Trophoblast cell (in vitro differentiated cells and primary cell): Measurements from ENCODE around the gene TOR1B.

Source experiments
- DNase-seq, 2 donors: peaks; one replicate each; pipeline ENCODE4 v3.0.0-alpha.2; 2016
- H2AFZ ChIP-seq: 2 replicates; pipeline ENCODE4 v1.6.1; 2013; ENCODE audit warnings: low read length, moderate library complexity, mild to moderate bottlenecking; ENCODE audit not compliant: insufficient read depth, poor library complexity
- H2AK5ac ChIP-seq: 2 replicates; pipeline ENCODE4 v1.6.1; 2013; ENCODE audit warnings: mild to moderate bottlenecking, low read length
- H2BK120ac ChIP-seq: 2 replicates; pipeline ENCODE4 v1.6.1; 2013; ENCODE audit warnings: low read length, mild to moderate bottlenecking, moderate library complexity; ENCODE audit not compliant: insufficient read depth, poor library complexity
- H2BK12ac ChIP-seq: 2 replicates; pipeline ENCODE4 v1.6.1; 2013; ENCODE audit warnings: mild to moderate bottlenecking, low read length, moderate library complexity
- H2BK5ac ChIP-seq: 2 replicates; pipeline ENCODE4 v1.6.1; 2013; ENCODE audit warnings: low read length, low read depth, moderate library complexity, mild to moderate bottlenecking; ENCODE audit not compliant: poor library complexity
- H3K14ac ChIP-seq: 2 replicates; pipeline ENCODE4 v1.6.1; 2013; ENCODE audit warnings: mild to moderate bottlenecking, low read length
- H3K18ac ChIP-seq: 2 replicates; pipeline ENCODE4 v1.6.1; 2013; ENCODE audit warnings: mild to moderate bottlenecking, low read length
- H3K23ac ChIP-seq: 2 replicates; pipeline ENCODE4 v1.6.1; 2013; ENCODE audit warnings: low read length
- H3K27ac ChIP-seq: 2 replicates; pipeline ENCODE4 v1.5.1; 2013; ENCODE audit warnings: low read depth, mild to moderate bottlenecking, inconsistent platforms, low read length, moderate library complexity
- H3K27me3 ChIP-seq: 2 replicates; pipeline ENCODE4 v1.6.1; 2013; ENCODE audit warnings: inconsistent platforms, mild to moderate bottlenecking, low read length, moderate library complexity; ENCODE audit not compliant: insufficient read depth
- H3K36me3 ChIP-seq, 2 experiments: 1 replicate in 1 of 2; 2 replicates in 1 of 2; pipeline ENCODE4 v1.6.1; 2013; ENCODE audit warnings: low read length in 2 of 2, mild to moderate bottlenecking in 2 of 2, moderate library complexity in 1 of 2; ENCODE audit not compliant: insufficient read depth in 2 of 2, control insufficient read depth in 1 of 2
- H3K4ac ChIP-seq: 2 replicates; pipeline ENCODE4 v1.6.1; 2013; ENCODE audit warnings: low read depth, mild to moderate bottlenecking, low read length, moderate library complexity
- H3K4me1 ChIP-seq, 2 experiments: 1 replicate in 1 of 2; 2 replicates in 1 of 2; pipeline ENCODE4 v1.6.1; 2013; ENCODE audit warnings: low read length in 2 of 2, mild to moderate bottlenecking in 2 of 2, moderate library complexity in 1 of 2; ENCODE audit not compliant: insufficient read depth in 2 of 2, control insufficient read depth in 1 of 2
- H3K4me2 ChIP-seq: 2 replicates; pipeline ENCODE4 v1.6.1; 2013; ENCODE audit warnings: inconsistent platforms, mild to moderate bottlenecking, low read length, moderate library complexity
- H3K4me3 ChIP-seq: 2 replicates; pipeline ENCODE4 v1.5.1; 2013; ENCODE audit warnings: mild to moderate bottlenecking, low read depth, low read length, inconsistent platforms
- H3K79me1 ChIP-seq: one replicate; pipeline ENCODE4 v1.6.1; 2013; ENCODE audit warnings: low read length
- H3K79me2 ChIP-seq: 2 replicates; pipeline ENCODE4 v1.6.1; 2013; ENCODE audit warnings: low read length, mild to moderate bottlenecking; ENCODE audit not compliant: control insufficient read depth, insufficient read depth, poor library complexity
- H3K9ac ChIP-seq: 2 replicates; pipeline ENCODE4 v1.6.1; 2013; ENCODE audit warnings: mild to moderate bottlenecking, low read length
- H3K9me3 ChIP-seq: 2 replicates; pipeline ENCODE4 v1.6.1; 2013; ENCODE audit warnings: low read depth, mild to moderate bottlenecking, control low read depth, inconsistent platforms, low read length; ENCODE audit not compliant: insufficient read depth
- H4K12ac ChIP-seq: 2 replicates; pipeline ENCODE4 v1.6.1; 2013; ENCODE audit warnings: low read depth, mild to moderate bottlenecking, low read length, moderate library complexity
- H4K8ac ChIP-seq: 2 replicates; pipeline ENCODE4 v1.6.1; 2013; ENCODE audit warnings: low read depth, mild to moderate bottlenecking, low read length, moderate library complexity
- H4K91ac ChIP-seq: one replicate; pipeline ENCODE4 v1.6.1; 2013; ENCODE audit warnings: low read depth, mild to moderate bottlenecking, low read length, moderate library complexity
- WGBS: extraction: QIAGEN DNeasy Blood & Tissue Kit; methylation state at CpG from one replicate; pipeline ENCODE4 v1.1.7; 2013; ENCODE audit warnings: missing lambda C conversion rate; ENCODE audit not compliant: insufficient read length, insufficient coverage; ENCODE audit errors: extremely low coverage; 5-methylcytosine and 5-hydroxymethylcytosine counted together

TOR1B gene

DNA sequence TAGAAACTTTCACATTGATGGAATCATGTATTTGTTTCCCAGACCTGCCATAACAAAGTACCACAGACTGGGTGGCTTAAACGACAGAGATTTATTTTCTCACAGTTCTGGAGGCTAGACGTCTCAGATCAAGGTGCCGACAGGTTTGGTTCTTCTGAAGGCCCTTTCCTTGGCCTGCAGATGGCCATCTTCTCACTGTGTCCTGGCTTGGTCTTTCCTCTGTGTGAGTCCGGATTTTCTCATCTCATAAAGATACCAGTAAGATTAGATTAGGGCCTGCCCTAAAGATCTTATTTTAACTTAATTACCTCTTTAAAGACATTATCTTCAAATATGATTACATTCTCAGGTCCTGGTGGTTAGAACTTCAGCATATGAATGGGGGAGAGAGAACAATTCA lies 38.1 kb downstream of the TOR1B start:
- no peak overlapping the region for H3K18ac ChIP-seq
- H3K79me1 ChIP-seq: no peaks in the 10 kb centered on the region
- H3K79me2 ChIP-seq: no peaks in the 10 kb centered on the region
- H3K4me1 ChIP-seq: peaks cover 3 to 4% of the 10 kb centered on the region in 2 experiments
- H3K4me2 ChIP-seq: no peak overlapping the region
- no peaks in the 10 kb centered on the region for H3K27me3 ChIP-seq
- no CpG with 5 or more reads among the region's 4 CpGs for WGBS
- H4K91ac ChIP-seq: no peak overlapping the region
- no peaks in the 10 kb centered on the region for H3K36me3 ChIP-seq
- H4K12ac ChIP-seq: no peak overlapping the region
- H4K8ac ChIP-seq: no peak overlapping the region
- no peak overlapping the region for H3K4ac ChIP-seq
- no peak overlapping the region for H2BK12ac ChIP-seq
- H3K27ac ChIP-seq: no peak overlapping the region
- H3K4me3 ChIP-seq: no peak overlapping the region
- no peak overlapping the region for H3K14ac ChIP-seq
- no peak overlapping the region for H2BK5ac ChIP-seq
- H3K9me3 ChIP-seq: no peaks in the 10 kb centered on the region
- H2AFZ ChIP-seq: no peak overlapping the region
- H3K9ac ChIP-seq: no peak overlapping the region
- no peak overlapping the region for H2AK5ac ChIP-seq
- no peak overlapping the region for H3K23ac ChIP-seq
- no peak overlapping the region for H2BK120ac ChIP-seq
- no peak for DNase-seq

DNA sequence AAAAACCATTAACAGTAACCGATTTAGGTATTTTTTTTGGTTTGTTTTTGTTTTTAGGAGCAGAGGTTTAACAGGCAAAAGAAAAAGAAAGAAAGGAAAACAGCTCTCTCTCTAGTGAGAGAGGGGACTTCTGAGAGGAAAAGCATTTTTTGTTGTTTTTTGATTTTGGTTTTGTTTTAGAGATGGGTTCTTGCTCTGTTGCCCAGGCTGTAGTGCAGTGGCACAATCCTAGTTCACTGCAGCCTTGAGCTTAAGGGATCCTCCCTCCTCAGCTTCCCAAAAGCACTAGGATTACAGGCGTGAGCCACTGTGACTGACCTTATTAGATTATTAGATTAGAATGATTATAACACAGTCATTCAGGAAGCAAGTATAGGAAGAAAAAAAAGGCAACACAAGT lies 42.4 kb downstream of the TOR1B start:
- no CpG with 5 or more reads among the region's 2 CpGs for WGBS
- Histone ChIP-seq H2BK120ac (no peak overlapping the region), H3K27me3 (no peaks in the 10 kb centered on the region), H3K9me3 (no peaks in the 10 kb centered on the region), H3K4me1 (peaks cover 3 to 4% of the 10 kb centered on the region in 2 experiments), H4K8ac (no peak overlapping the region), H3K4ac (no peak overlapping the region), H3K9ac (no peak overlapping the region), H3K18ac (no peak overlapping the region), H2BK5ac (no peak overlapping the region), H3K27ac (no peak overlapping the region), H4K12ac (no peak overlapping the region), H3K4me3 (no peak overlapping the region), H2AK5ac (no peak overlapping the region), H3K79me1 (no peaks in the 10 kb centered on the region), H3K23ac (no peak overlapping the region), H4K91ac (no peak overlapping the region), H3K4me2 (no peak overlapping the region), H2BK12ac (no peak overlapping the region), H2AFZ (no peak overlapping the region), H3K79me2 (no peaks in the 10 kb centered on the region), H3K14ac (no peak overlapping the region), H3K36me3 (no peaks in the 10 kb centered on the region)
- DNase-seq: no peak

DNA sequence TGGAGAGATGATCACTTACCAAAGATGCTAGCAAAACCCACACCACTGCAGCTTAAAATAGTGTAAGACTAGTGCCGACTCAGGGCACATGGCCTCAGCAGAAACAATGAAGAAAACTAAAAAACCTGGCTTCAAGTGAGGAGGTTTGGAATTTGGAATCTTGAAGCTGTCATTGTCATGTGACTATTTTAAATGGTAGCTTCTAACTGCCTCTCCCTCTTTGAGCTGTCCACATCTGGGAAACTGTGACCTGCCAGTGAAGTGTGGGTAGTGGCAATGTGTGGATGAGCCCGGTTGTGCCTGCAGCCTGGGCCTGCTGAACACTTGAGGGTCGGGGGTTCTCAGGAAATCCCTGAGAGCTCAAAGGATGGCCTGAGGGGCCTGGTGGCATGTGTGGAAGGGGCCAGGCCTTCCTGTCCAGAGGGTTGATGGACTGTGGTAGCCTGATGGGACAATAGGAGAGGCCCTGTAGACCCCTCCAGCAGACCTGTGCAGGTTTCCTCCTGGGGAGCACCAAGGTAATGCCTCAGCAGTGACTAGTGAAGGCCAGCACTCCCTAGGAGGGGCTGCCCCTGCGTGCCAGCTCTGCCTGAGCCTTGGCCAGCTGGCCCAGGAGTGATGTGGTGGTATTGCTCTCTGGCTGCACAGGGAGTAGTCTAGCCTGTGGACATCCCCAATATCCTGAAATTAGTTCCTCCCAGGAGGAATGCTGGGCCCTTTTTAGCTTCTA lies 45.9 kb downstream of the TOR1B start:
- H3K36me3 ChIP-seq: peaks cover 0 to 5% of the 10 kb centered on the region in 2 experiments
- H3K4me3 ChIP-seq: no peak overlapping the region
- H3K4ac ChIP-seq: no peak overlapping the region
- H3K4me2 ChIP-seq: no peak overlapping the region
- H3K79me2 ChIP-seq: no peaks in the 10 kb centered on the region
- H3K18ac ChIP-seq: no peak overlapping the region
- H3K27me3 ChIP-seq: no peaks in the 10 kb centered on the region
- no peak overlapping the region for H4K91ac ChIP-seq
- no peak overlapping the region for H4K12ac ChIP-seq
- no peak overlapping the region for H2BK5ac ChIP-seq
- H3K79me1 ChIP-seq: no peaks in the 10 kb centered on the region
- H3K4me1 ChIP-seq: peaks cover 9 to 14% of the 10 kb centered on the region in 2 experiments
- H3K23ac ChIP-seq: no peak overlapping the region
- H2BK12ac ChIP-seq: no peak overlapping the region
- no peak overlapping the region for H2AFZ ChIP-seq
- DNase-seq: no peak
- H2AK5ac ChIP-seq: no peak overlapping the region
- WGBS: no CpG with 5 or more reads among the region's 4 CpGs
- no peak overlapping the region for H3K14ac ChIP-seq
- H3K27ac ChIP-seq: no peak overlapping the region
- H4K8ac ChIP-seq: no peak overlapping the region
- H3K9me3 ChIP-seq: peaks cover 2% of the 10 kb centered on the region
- no peak overlapping the region for H3K9ac ChIP-seq
- no peak overlapping the region for H2BK120ac ChIP-seq

DNA sequence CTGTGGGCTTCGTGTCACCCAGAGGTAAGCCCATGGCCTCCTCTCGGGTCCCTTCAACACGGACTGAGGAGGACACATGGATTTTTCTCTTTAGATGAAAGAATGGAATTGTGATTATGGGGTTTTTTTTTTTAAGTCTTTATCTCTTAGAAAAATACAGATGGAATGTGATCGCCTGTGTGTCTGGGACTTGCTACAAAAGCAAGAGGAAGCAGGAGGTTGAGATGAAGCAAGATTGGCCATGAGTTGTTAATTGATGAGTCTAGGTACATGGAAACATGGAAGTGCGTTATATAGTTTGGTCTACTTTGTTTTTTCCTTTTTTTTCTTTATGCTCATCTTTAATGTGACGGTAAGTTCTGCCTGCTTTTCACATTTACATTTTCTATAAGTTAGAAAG lies 46.9 kb downstream of the TOR1B start:
- Histone ChIP-seq H3K9ac (no peak overlapping the region), H3K79me1 (no peaks in the 10 kb centered on the region), H3K9me3 (peaks cover 2% of the 10 kb centered on the region), H2BK12ac (no peak overlapping the region), H2AFZ (no peak overlapping the region), H4K12ac (no peak overlapping the region), H3K23ac (no peak overlapping the region), H3K4me1 (peaks cover 9 to 14% of the 10 kb centered on the region in 2 experiments), H3K27ac (no peak overlapping the region), H2AK5ac (no peak overlapping the region), H3K36me3 (peaks cover 3 to 8% of the 10 kb centered on the region in 2 experiments), H3K79me2 (no peaks in the 10 kb centered on the region), H3K4me3 (no peak overlapping the region), H3K27me3 (no peaks in the 10 kb centered on the region), H4K91ac (no peak overlapping the region), H2BK5ac (no peak overlapping the region), H3K4me2 (no peak overlapping the region), H4K8ac (no peak overlapping the region), H2BK120ac (no peak overlapping the region), H3K18ac (no peak overlapping the region), H3K4ac (no peak overlapping the region), H3K14ac (no peak overlapping the region)
- no CpG with 5 or more reads among the region's 6 CpGs for WGBS
- DNase-seq: no peak
